Testis (tissue), 3 donors: ENCODE measurements around the gene SEL1L2. TPM values are rescaled to one million over a fixed set of nuclear protein-coding genes. Genes with fewer than 3 reads are reported as not detected.

Experiments
- DNase-seq: peaks from one replicate; pipeline ENCODE4 v3.0.0-alpha.2; 2019
- H3K27ac ChIP-seq, 2 donors: fragments of 200-600 bp; sonication (generic); one replicate each; pipeline ENCODE4 v1.5.1; 2019
- H3K27me3 ChIP-seq: fragments of 200-600 bp; sonication (generic); one replicate; pipeline ENCODE4 v1.5.1; 2019
- H3K36me3 ChIP-seq: fragments of 200-600 bp; sonication (generic); one replicate; pipeline ENCODE4 v1.5.1; 2017; ENCODE audit warnings: low read depth; ENCODE audit errors: missing control alignments
- H3K4me1 ChIP-seq: fragments of 200-600 bp; sonication (generic); one replicate; pipeline ENCODE4 v1.5.1; 2019
- H3K4me3 ChIP-seq, 2 donors: fragments of 200-600 bp; sonication (generic); one replicate each; pipeline ENCODE4 v1.5.1; 2017 to 2019
- H3K9me3 ChIP-seq: fragments of 200-600 bp; sonication (generic); one replicate; pipeline ENCODE4 v1.5.1; 2017
- POLR2A ChIP-seq: fragments of 450-650 bp; IDR thresholded peaks from one replicate; pipeline ENCODE4 v1.6.1; 2017; ENCODE audit warnings: antibody characterized with exemption, mild to moderate bottlenecking, moderate library complexity
- WGBS, 2 donors: methylation state at CpG; one replicate each; pipeline ENCODE4 v1.1.5; 2018; 5-methylcytosine and 5-hydroxymethylcytosine counted together
- intact Hi-C: fragments of 100-400 bp; cut with DNase I; formaldehyde crosslinking; loops from one replicate; pipeline ENCODE4 v1.15.1; 2023; ENCODE audit warnings: low total_unique reads
- polyA plus RNA-seq: library from polyadenylated mRNA; stranded (reverse); fragments of 350-450 nt; fragmentation: Illumina TruSeq; extraction: RNeasy Lipid Tissue Mini Kit (QIAGEN cat#74804); gene quantifications from one replicate; pipeline ENCODE4 v1.2.3, GENCODE V29; 2014; ENCODE audit warnings: low read depth, low replicate concordance; ENCODE audit not compliant: insufficient read depth
- total RNA-seq, 2 donors: library from RNA; depleted of rRNA; stranded (reverse); fragments of >200 nt; gene quantifications; one replicate each; pipeline ENCODE4 v1.2.3, GENCODE V29; 2016
- TF ChIP-seq, protein P1 (sequence below), 3 experiments: fragments of 450-650 bp in 2 of 3; fragments of 200-600 bp in 1 of 3; sonication (generic) in 1 of 3; IDR thresholded peaks; one replicate each; pipeline ENCODE4 v1.5.1; 2016 to 2019; ENCODE audit warnings: antibody characterized with exemption in 3 of 3, mild to moderate bottlenecking in 2 of 3, moderate library complexity in 1 of 3

SEL1L2 gene
- total and polyA plus RNA-seq, 3 donors from 2014 or later = 4.1 to 10.0 (median 9.5) TPM

DNA sequence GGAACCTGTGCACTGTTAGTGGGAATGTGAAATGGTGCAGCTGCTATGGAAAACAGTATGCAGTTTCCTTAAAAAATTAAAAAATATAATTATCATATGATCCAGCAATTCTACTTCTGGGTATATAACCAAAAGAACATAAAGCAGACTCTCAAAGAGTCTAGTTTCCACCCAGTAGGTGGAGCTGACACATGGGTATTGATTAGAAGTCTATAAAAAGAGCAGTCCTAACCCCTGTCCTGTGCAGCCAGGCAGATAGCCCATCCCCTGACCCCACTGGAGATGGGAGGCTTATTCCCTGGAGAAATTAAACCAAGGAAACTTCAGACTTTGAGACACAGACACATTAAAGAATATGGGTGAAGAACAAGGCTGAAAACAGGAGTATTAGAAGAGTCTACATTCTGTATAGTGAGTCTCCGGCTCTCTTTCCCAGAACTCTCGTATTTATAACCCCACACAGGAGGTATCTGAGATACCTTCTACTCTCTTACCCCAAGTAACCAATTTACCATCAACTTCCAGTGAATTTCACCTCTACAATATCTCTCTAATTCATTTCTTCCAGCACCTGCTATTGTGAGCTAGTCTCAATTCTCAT, 92.3 kb downstream of the SEL1L2 start:
- Histone ChIP-seq H3K4me3 (no peak overlapping the region), H3K36me3 (no peaks in the 10 kb centered on the region), H3K27ac (no peak overlapping the region), H3K27me3 (no peaks in the 10 kb centered on the region), H3K4me1 (no peaks in the 10 kb centered on the region), H3K9me3 (no peaks in the 10 kb centered on the region)
- DNase-seq = no peak
- no peak for TF ChIP-seq POLR2A
- TF ChIP-seq, protein P1, sequence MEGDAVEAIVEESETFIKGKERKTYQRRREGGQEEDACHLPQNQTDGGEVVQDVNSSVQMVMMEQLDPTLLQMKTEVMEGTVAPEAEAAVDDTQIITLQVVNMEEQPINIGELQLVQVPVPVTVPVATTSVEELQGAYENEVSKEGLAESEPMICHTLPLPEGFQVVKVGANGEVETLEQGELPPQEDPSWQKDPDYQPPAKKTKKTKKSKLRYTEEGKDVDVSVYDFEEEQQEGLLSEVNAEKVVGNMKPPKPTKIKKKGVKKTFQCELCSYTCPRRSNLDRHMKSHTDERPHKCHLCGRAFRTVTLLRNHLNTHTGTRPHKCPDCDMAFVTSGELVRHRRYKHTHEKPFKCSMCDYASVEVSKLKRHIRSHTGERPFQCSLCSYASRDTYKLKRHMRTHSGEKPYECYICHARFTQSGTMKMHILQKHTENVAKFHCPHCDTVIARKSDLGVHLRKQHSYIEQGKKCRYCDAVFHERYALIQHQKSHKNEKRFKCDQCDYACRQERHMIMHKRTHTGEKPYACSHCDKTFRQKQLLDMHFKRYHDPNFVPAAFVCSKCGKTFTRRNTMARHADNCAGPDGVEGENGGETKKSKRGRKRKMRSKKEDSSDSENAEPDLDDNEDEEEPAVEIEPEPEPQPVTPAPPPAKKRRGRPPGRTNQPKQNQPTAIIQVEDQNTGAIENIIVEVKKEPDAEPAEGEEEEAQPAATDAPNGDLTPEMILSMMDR (IDR thresholded peaks at IDR 0.05) = peak in 1 of 3 experiments; percentile 3
- intact Hi-C loops = no loop called here
- WGBS, 2 donors = 91 to 92% methylated on average over 2 of the region's 2 CpGs

DNA sequence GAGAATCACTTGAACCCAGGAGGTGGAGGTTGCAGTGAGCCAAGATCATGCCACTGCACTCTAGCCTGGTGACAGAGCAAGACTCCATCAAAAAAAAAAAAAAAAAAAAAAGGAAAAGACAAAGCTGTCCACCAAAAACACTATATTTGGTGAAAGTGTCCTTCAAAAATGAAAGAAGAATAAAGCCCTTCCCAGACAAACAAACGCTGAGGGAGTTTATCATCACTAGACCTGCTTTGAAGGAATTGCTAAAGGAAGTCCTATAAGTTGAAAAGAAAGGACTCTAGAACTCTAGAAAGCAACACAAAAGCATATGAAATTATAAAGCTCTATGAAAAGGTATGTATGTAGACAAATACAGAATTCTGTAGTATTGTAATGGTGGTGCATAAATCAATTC, 98.8 kb downstream of the SEL1L2 start:
- H3K27me3 ChIP-seq = no peaks in the 10 kb centered on the region
- intact Hi-C loops = no loop called here
- no peaks in the 10 kb centered on the region for H3K4me1 ChIP-seq
- no peaks in the 10 kb centered on the region for H3K36me3 ChIP-seq
- no peaks in the 10 kb centered on the region for H3K9me3 ChIP-seq
- TF ChIP-seq POLR2A = no peak
- TF ChIP-seq, protein P1 (IDR thresholded peaks at IDR 0.05) = no peak
- DNase-seq = no peak
- H3K27ac ChIP-seq = no peak overlapping the region
- 78 to 83% methylated on average over 1 of the region's 1 CpG for WGBS, 2 donors
- no peak overlapping the region for H3K4me3 ChIP-seq

DNA sequence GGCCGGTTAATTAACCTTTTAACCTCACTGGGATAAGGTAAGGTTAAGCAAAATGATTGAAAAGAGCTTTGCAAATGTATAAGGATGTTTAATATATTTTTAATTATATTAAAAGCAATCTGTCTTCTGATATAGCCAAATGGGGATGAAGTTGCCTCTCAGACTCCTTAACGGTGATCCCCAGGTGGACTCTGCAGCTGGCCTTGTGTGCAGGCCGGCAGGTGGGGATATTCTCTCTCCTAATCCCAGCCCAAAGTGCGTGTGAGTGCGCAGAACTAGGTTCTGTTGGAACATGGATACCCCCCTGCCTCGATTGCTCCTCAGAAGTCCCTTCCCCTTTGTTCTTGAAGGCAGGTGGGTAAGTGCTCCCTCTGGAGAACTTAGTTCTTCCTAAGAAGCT, 105.6 kb downstream of the SEL1L2 start:
- WGBS, 2 donors = 93 to 94% methylated on average over 6 of the region's 6 CpGs

DNA sequence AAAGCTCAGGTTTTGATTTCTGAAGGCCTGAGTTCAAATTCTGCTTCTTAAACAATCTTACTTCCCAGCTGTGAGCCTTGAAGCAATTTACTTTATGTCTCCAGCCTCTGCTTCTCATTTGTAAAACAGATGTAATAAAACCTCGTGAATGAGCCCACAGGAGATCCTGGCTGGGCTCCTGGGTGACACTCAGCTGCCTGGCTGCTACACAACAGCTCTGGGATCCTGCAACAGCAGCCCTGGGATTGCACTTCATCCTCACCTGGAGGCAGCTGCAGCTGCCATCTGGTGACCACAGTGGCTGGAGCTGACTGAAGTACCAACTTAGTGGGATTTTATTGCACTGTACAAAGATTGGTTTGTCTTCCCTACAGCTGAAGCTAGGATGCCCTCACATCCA, 107.0 kb downstream of the SEL1L2 start:
- intact Hi-C loops = no loop called here
- Histone ChIP-seq H3K4me3 (no peak overlapping the region), H3K4me1 (no peaks in the 10 kb centered on the region), H3K27ac (no peak overlapping the region), H3K27me3 (no peaks in the 10 kb centered on the region), H3K36me3 (no peaks in the 10 kb centered on the region), H3K9me3 (no peaks in the 10 kb centered on the region)
- TF ChIP-seq, protein P1 (IDR thresholded peaks at IDR 0.05) = no peak
- no peak for TF ChIP-seq POLR2A
- 44 to 57% methylated on average over 1 of the region's 1 CpG for WGBS, 2 donors
- DNase-seq = no peak

More for the DNA sequence above, 105.6 kb downstream of the SEL1L2 start:
- Histone ChIP-seq H3K4me1 (no peaks in the 10 kb centered on the region), H3K27ac (no peak overlapping the region), H3K27me3 (no peaks in the 10 kb centered on the region), H3K36me3 (no peaks in the 10 kb centered on the region), H3K4me3 (no peak overlapping the region), H3K9me3 (no peaks in the 10 kb centered on the region)
- intact Hi-C loops = no loop called here
- TF ChIP-seq POLR2A = no peak
- TF ChIP-seq, protein P1 (IDR thresholded peaks at IDR 0.05) = no peak
- DNase-seq = no peak

DNA sequence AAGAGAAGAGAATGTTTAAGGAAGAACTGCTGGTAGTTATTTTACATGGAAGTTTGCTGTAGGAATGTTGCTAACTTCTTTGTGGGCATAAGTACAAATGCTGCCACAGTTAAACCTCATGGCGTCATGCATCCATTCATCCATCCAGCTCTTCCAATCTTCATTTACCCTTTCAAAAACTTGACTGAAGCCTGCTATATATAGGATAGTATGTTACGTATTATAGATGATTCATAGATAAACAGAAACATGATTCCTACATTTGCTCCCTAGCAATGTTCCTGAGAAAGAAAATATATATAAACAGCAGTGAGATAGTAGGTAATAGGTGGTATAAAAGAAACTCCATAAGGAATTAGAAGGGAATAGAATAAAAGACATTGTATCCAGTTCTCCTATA, 111.8 kb downstream of the SEL1L2 start:
- Histone ChIP-seq H3K27ac (no peak overlapping the region), H3K27me3 (no peaks in the 10 kb centered on the region), H3K9me3 (no peaks in the 10 kb centered on the region), H3K4me1 (peaks cover 6% of the 10 kb centered on the region), H3K4me3 (no peak overlapping the region), H3K36me3 (no peaks in the 10 kb centered on the region)
- no peak for DNase-seq
- 91 to 92% methylated on average over 2 of the region's 2 CpGs for WGBS, 2 donors
- TF ChIP-seq, protein P1 (IDR thresholded peaks at IDR 0.05) = no peak
- no peak for TF ChIP-seq POLR2A
- intact Hi-C loops = no loop called here
